Right kidney (tissue), 9 donors: ENCODE measurements around the gene INAVA.

Experiments
- DNase-seq: peaks from one replicate; pipeline ENCODE4 v3.0.0-alpha.2; 2016
- long read RNA-seq, 8 donors: transcript quantifications; one replicate each; lab custom pipeline, GENCODE V29; 2026

INAVA gene
- long read RNA-seq, donor 1, full-length matches to known transcripts, result 3 of 9 reads
- long read RNA-seq, donor 1, partial matches to known transcripts, result 6 of 9 reads
- long read RNA-seq, donor 1, other reads (novel, unspliced or antisense), result 0 of 9 reads
- long read RNA-seq, donor 2, result 0 reads
- long read RNA-seq, donor 3, partial matches to known transcripts, result 0 of 1 reads
- long read RNA-seq, donor 3, other reads (novel, unspliced or antisense), result 0 of 1 reads
- long read RNA-seq, donor 4, result 0 reads
- long read RNA-seq, donor 5, full-length matches to known transcripts, result 2 of 2 reads
- long read RNA-seq, donor 5, partial matches to known transcripts, result 0 of 2 reads
- long read RNA-seq, donor 5, other reads (novel, unspliced or antisense), result 0 of 2 reads
- long read RNA-seq, donor 6, full-length matches to known transcripts, result 4 of 10 reads
- long read RNA-seq, donor 6, partial matches to known transcripts, result 6 of 10 reads
- long read RNA-seq, donor 6, other reads (novel, unspliced or antisense), result 0 of 10 reads
- long read RNA-seq, donor 7, partial matches to known transcripts, result 18 of 20 reads
- long read RNA-seq, donor 7, other reads (novel, unspliced or antisense), result 0 of 20 reads
- long read RNA-seq, donor 8, full-length matches to known transcripts, result 3 of 3 reads
- long read RNA-seq, donor 8, partial matches to known transcripts, result 0 of 3 reads
- long read RNA-seq, donor 8, other reads (novel, unspliced or antisense), result 0 of 3 reads

DNA sequence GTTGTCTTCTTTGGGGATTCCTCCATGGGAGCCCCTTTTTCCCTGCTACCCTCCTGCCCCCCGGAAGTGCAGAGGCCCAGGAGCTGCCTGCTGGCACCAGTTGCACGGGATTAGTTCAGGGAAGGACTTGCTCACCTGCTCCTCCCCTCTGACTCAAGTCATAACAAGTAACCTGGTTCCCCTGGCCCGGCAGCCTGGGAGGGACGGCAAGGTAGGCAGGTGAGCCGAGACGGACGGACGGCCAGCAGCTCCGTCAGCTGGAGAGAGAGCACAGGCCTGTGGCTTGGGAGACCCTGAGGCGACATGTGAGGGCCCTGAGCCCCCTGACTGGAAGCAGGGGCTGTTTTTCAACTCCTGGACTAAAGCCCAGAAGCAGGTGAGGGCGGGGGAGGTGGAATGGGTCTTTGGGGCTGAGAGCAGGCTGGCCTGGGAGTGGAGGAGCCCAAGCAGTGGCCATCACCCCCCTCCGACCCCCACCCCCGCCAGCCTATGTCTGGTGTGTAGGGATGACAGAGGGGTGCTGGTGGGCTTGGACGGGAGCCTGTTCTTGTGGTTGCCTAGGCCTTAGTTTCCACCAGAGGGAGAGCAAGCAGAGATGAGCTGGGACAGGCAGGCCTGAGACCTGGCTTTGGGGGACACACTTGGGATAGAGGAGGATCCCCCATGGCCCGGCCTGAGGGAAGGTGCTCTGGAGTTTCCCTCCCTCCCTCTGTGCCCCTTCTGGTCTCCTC, at the start of gene INAVA:
TSS of gene INAVA (plus strand) at position 189 of the 731 bp plus-strand sequence. CDS start 3,501 bp downstream, outside the sequence.
- DNase-seq, result peak; percentile 52

GRCh38 chr1:200845360-200845759, 49.3 kb upstream of the INAVA start:
- no peak for DNase-seq

DNA sequence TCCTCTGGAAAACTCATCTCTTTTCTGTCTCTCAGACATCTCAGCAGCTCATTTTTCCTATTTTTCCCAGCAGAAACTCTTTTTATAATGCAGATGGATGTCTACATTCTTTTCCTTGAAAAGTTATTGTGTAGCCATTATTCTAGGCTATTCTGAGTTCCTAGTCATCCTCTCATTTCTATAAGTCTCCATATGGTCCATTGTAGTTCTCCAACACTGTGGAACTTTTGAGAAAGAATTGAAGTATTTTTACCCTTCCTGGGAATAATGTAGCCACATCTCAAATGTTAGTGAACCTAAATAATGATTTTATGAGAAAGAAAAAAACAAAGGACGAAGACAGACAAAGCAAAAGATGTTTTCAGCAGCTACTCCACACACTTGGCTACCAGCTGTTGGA, 48.3 kb upstream of the INAVA start:
- no peak for DNase-seq

DNA sequence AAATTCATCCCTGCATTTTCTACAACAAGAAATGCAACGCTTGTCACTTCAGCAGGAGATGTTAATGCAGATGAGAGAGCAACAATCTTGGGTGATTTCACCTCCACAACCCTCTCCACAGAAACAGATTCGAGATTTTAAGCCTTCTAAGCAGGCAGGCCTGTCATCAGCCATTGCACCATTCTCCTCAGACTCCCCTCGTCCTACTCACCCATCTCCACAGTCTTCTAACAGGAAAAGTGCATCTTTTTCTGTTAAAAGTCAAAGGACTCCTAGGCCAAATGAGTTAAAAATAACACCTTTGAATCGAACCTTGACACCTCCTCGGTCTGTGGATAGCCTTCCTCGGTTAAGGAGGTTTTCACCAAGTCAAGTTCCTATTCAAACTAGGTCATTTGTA, 45.3 kb upstream of the INAVA start:
- DNase-seq, result no peak

DNA sequence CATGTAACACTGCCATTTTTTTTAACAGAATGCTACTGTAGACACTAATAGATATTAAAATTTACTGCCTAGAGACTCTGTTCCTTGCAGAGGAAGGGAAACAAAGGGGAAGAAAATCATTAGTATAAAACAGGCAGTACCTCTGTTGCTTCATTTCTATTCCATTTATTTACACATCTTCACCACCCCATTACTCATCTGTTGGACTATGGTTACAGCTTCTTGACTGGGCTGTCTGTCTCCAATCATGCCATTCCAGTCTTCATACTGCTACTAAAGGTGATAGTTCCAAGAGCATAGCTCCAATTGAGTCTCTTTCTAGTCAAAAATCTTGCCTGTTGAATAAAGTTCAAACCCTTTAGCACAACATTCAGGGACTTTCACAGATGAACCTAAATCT, 44.1 kb upstream of the INAVA start:
- DNase-seq, result no peak

- DNase-seq, result no peak
Observed at GRCh38 chr1:200856716-200857357, 37.9 kb upstream of the INAVA start.

GRCh38 chr1:200857804-200858203, 36.9 kb upstream of the INAVA start:
- no peak for DNase-seq

DNA sequence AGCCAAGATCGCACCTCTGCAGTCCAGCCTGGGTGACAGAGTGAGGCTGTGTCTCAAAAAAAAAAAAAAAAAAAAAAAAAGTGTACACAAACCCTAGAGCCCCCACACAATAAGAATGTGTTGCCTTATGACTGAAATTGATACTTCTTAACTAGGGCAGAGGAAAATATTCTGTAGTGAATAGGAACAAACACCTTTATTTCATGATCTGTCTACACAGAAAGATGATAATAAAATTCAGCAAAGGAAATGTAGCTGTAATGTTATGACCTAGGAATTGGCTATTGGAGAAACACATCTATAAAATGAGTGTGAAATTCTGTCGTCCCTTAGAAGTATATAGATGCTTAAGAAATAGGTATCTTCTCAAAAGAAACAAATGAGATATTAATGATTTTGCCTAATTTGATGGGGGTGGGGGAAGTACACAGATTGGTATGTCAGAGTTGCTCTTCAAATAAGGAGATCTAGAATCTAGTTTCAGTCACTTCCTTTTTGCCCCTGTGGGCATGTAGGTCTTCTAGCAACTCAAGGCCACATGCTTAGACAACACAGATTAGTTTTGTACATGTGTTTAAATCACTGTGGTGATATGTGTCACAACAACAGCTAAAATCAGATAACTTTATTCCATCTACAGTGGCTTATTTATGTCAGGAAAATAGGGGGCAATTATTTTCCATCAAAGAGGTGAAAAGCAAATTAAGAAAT, 32.6 kb upstream of the INAVA start:
- no peak for DNase-seq

DNA sequence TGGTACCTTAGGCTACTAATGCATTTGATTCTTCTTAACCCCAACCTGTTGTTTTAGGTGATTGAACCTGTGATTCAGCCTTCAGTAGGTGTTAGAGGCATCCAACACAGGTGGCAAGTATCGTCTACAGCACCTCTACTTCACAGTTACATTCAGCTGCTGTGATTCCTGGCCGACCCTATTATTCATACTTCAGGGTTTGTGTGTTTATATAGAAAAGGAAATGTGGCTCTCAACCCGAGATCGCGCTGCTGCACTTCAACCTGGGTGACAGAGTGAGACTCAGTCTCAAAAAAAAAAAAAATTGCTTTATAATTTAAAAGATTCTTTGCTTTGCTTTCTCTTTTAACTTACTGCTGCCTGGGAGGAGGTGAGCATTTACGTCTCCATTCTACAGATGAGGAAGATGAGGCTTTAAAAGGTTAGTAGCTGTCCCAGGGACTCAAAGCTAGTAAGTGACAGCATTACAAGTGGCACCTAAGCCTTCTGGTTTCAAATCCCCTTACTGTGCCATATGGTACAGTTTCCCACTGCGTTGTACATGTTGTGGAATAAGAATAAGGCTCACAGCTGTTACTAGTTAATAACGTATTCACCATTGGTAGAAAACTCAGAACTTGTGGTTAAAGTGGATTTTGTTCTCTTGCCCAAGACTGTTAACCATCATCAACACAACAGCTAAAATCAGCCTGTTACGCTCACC, 31.8 kb upstream of the INAVA start:
- no peak for DNase-seq

DNA sequence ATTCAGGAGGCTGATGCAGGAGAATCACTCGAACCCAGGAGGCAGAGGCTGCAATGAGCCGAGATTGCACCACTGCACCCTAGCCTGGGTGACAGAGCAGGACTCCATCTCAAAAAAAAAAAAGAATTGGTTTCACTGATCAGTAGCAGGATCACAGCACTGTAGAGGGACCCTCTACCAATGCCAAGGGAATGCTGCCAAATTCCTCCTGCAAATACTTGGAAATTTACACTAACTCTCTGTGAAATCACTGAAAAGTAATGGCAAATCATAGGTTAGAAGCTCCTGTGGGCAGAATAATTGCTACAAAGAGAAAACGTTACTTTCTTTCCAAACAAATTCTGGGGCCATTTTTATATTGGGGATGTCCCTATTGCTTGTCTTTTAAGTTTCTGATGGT, 28.6 kb upstream of the INAVA start:
- DNase-seq, result no peak

DNA sequence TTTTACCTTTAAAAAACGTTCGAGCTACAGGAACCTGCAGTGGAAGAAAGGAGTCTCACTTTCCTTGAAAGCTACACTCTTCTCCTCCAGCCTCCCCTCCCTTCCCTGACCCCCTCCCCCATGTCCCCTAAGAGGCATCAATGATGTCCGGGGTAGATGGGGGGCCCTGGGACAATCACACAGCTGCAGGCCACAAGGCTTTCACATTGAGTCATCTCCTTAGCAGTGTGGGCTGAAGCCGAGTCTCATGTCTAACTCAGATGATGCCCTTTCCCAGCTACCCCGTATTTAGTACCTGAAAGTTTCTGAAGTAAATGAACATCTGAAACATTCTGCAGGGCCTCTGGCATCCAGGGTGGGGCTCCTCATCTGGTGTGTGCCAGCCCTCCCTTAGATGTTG, 28.2 kb upstream of the INAVA start:
- DNase-seq, result no peak

DNA sequence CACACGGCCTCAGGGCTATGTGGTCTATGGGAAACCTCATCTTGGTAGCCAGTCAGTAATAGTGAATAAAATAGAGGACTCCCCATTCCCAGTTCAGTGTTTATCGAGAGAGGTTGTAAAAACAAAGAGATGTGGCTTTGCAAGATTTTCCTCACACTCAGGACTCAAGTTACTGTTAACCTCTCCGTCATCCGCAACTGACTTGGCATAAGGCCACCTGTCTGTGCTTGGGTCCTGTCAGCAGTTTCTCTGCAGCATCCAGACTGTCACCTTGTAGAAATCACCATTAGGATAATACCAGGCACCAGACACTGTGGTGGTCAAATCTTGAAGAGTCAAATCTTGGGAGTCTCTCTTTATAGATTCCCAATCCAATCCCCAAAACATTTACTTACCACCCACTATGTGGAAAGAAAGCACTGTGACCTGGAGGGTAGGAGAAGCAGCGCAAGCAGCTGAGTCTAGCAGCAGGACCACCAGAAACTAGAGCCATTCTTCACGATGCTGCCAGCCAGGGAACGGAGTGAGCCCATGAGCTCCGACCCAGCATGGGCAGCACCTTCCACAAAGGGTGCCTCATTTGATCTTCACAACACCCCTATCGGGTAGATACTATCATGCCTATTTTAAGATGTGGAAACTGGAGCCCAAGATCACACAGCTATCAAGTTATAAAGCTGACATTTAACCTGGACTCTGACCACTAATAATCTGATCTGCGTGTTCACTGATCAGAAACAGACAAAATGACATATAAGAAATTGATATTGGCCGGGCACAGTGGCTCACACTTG, 27.5 kb upstream of the INAVA start:
- no peak for DNase-seq

DNA sequence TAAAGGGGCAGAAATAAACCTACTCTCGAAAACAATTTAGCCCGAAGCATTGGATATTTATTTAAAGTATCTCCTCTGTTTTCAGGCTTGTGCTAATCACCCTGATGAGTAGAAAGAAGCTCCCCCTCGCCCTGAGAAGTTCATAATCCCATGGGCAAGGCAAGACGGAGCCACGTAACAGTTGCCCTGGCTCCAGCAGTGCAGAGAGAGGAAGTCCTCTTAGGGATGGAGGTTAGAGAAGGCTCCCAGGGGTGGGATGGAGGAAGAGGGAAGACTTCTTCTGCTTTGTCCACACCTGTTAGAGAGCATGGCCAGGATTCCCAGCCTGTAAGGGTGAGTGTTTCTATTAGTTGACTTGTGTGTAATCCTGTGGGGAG, 25.3 kb upstream of the INAVA start:
- DNase-seq, result no peak

- no peak for DNase-seq
Observed at GRCh38 chr1:200869753-200870391, 24.8 kb upstream of the INAVA start.

DNA sequence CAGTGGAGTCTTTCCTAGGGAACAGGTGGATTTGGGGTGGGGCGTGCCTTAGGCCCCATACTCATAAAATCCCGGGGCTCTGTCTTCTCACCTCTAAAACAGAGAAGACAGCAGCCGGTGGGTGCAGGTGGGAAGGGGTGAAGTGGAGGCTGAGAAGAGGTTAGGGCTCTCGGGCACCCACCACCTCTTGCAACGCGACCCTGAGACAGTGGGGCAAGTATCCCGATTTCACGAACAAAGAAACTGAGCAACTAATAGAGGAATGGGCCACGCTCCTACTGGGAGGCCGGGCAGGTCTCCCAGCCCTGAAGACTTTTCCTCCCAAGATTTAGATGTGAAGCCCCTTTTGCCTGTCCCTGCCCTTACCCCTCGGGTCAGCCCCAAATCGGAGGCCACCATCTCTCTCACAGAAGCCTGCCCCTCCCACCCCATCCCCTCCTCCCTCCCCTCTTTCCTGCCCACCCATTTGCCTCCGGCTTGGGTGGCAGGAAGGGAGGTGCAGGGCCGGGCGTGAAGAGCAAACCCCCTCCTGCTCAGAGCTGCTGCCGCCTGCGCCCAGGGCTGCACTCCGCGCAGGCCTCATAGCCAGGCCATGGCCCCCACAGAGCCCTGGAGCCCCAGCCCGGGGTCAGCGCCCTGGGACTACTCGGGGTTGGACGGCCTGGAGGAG, 22.1 kb upstream of the INAVA start, which contains the start of gene GPR25:
TSS of gene GPR25 (plus strand) at position 536 of the 670 bp plus-strand sequence. CDS start at position 593, 57 bp downstream.
- no peak for DNase-seq

GRCh38 chr1:200873116-200873670, 21.5 kb upstream of the INAVA start:
- DNase-seq, result peak; percentile 83

GRCh38 chr1:200873671-200874397, 20.9 kb upstream of the INAVA start:
- peak; percentile 76 for DNase-seq

- no peak for DNase-seq
Observed at GRCh38 chr1:200874694-200875093, 20.0 kb upstream of the INAVA start.
